SK-N-MC (cell line): ENCODE data around the gene KIF3B.
A peak's percentile ranks its signal among the peaks of the same experiment; 100 is the strongest.

Experiments used
- DNase-seq: peaks from one replicate; pipeline ENCODE4 v3.0.0-alpha.2; 2011; ENCODE audit warnings: low read depth, low spot score
- H3K27ac ChIP-seq: fragments of 200-600 bp; sonication (generic); 2 replicates; pipeline ENCODE4 v1.5.1; 2016; ENCODE audit warnings: mixed run types
- H3K36me3 ChIP-seq: fragments of 200-600 bp; sonication (generic); 2 replicates; pipeline ENCODE4 v1.6.1; 2017; ENCODE audit warnings: antibody characterized with exemption, low read length, mixed read lengths; ENCODE audit not compliant: insufficient read depth
- H3K4me3 ChIP-seq: fragments of 200-600 bp; sonication (generic); 2 replicates; pipeline ENCODE4 v1.5.1; 2016
- H3K9ac ChIP-seq: fragments of 200-600 bp; sonication (generic); 2 replicates; pipeline ENCODE4 v1.8.0; 2017; ENCODE audit warnings: mixed run types, mixed read lengths; ENCODE audit not compliant: insufficient read length
- H3K9me3 ChIP-seq: fragments of 200-600 bp; sonication (generic); 2 replicates; pipeline ENCODE4 v1.6.1; 2017; ENCODE audit warnings: low read depth, mild to moderate bottlenecking, antibody characterized with exemption, low read length, moderate library complexity, mixed read lengths
- EZH2 ChIP-seq: fragments of 200-600 bp; sonication (generic); IDR thresholded peaks from one replicate; pipeline ENCODE4 v1.6.1; 2017; ENCODE audit warnings: antibody characterized with exemption
- FOXP2 ChIP-seq: optimal IDR thresholded peaks from 2 replicates; pipeline ENCODE3; 2011; ENCODE audit warnings: mild to moderate bottlenecking, moderate library complexity; ENCODE audit not compliant: insufficient read depth; ENCODE audit errors: extremely low read length, control extremely low read depth
- POLR2AphosphoS5 ChIP-seq: IDR thresholded peaks from 2 replicates; pipeline ENCODE4 v1.6.1; 2012; ENCODE audit warnings: mild to moderate bottlenecking, low read depth, low read length, borderline replicate concordance

KIF3B gene

GRCh38 chr20:32277361-32278198 is at the start of gene KIF3B:
Gene KIF3B (plus strand): TSS chr20:32277651. CDS start chr20:32309778, 32,127 bp downstream.
- Histone ChIP-seq H3K9me3 (no peaks in the 10 kb centered on the region), H3K27ac (no peak within 1 kb of the TSS), H3K9ac (peak within 1 kb of the TSS; percentile 78), H3K4me3 (peak within 1 kb of the TSS; percentile 86), H3K36me3 (no peaks in the 10 kb centered on the region)
- TF ChIP-seq POLR2AphosphoS5 (peak; percentile 51; the same call in 1 of the 2 replicates), EZH2 (no peak), FOXP2 (no peak)
- peak; percentile 61 for DNase-seq

DNA sequence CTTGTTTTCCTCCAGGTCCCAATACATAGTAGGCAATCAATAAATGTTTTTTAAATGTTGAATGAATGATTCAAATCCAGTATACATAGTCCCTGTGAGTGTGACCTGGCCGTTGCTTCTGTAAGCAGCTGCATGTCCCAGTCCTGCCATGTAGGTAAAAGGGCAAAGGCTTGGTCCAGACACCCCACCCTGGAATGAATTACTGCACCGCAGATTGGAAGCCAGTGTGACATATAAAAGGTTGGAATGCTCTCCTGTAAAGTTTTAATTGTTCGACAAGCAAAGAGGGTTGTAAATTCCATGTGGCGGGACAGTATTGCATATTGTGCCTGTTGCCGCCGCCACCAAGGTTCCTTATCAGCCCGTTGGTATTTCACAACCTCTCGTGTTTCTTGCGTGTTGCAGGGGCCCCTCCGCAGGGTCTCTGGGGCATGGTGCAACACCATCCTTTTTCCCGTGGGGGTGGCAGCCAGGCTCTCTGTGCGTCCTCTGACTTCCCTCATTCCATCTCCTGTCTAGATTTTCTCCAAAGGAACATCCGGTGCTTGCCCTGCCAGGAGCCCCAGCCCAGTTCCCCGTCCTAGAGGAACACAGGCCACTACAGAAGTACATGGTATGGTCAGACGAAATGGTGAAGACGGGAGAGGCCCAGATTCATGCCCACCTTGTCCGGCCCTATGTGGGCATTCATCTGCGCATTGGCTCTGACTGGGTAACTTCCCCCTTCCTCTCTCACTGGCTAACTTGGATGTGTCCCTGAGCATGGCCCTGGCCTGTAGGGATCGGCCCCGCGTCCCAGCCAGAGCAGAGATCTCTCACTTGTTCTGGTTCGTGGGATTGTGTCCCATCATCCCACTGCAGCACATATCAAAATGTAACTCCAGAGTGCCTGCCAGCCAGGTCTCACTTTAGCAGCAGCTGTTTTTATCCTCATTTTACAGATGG is 49.4 kb upstream of the KIF3B start:
- no peak for TF ChIP-seq EZH2
- no peak for TF ChIP-seq POLR2AphosphoS5
- no peak for TF ChIP-seq FOXP2

DNA sequence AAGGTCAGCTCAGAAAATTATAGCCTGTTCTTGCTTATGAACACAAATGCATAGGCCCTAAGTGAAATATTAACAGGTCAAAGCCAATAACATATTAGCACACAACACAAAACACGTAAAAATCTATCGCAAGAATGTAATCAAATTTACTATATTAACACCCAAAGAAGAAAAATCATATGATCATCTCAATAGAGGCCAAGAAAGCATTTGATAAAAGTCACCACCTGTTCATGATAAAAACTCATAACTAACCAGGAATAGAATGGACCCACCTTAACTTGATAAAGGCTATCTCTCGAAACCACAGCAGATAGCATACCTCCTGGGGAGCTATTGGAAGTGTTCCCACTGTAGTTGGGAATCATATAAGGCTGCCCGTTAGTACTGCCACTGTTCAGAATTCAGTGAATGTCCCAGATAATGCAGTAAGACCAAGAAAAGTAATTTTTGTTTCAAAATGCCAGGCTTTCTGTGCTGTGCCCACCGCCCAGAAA is 48.2 kb upstream of the KIF3B start:
- TF ChIP-seq FOXP2 = no peak
- no peak for TF ChIP-seq POLR2AphosphoS5
- TF ChIP-seq EZH2 = no peak
- DNase-seq = no peak
- Histone ChIP-seq H3K27ac (peak overlapping the region; percentile 77), H3K36me3 (peaks cover 43% of the 10 kb centered on the region), H3K9me3 (no peaks in the 10 kb centered on the region), H3K9ac (no peak overlapping the region), H3K4me3 (no peak overlapping the region)

More for the DNA sequence above, 49.4 kb upstream of the KIF3B start:
- peaks cover 40% of the 10 kb centered on the region for H3K36me3 ChIP-seq
- peak; percentile 12 for DNase-seq
- H3K9me3 ChIP-seq = no peaks in the 10 kb centered on the region
- peak overlapping the region; percentile 80 for H3K27ac ChIP-seq
- peak overlapping the region; percentile 43 for H3K9ac ChIP-seq
- H3K4me3 ChIP-seq = no peak overlapping the region

- TF ChIP-seq POLR2AphosphoS5 (no peak), EZH2 (no peak), FOXP2 (no peak)
- no peak for DNase-seq
- Histone ChIP-seq H3K9me3 (no peaks in the 10 kb centered on the region), H3K27ac (peak overlapping the region; percentile 88), H3K9ac (no peak overlapping the region), H3K36me3 (peaks cover 54% of the 10 kb centered on the region), H3K4me3 (no peak overlapping the region)
These were observed 46.7 kb upstream of the KIF3B start for GRCh38 chr20:32230707-32231106.

DNA sequence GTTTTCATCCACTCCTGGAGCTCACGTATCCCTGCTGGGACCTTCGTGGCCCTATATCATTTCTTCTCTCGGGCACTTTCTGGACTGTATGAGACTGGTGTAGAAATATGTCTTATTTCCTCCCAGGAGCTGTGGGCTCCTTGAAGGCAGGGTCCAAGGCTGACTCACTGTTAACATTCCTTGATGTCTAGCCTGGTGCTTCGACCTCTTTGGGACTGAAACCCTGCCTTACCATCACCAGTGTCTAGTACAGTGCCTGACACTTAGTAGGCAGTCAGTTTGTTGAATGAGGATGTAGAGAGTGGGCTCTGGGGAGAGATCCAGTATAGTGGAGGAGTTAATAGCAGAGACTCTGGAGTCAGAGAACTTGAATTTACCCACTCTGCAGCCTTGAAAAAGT is 46.2 kb upstream of the KIF3B start:
- Histone ChIP-seq H3K36me3 (peaks cover 57% of the 10 kb centered on the region), H3K27ac (peak overlapping the region; percentile 88), H3K9me3 (no peaks in the 10 kb centered on the region), H3K4me3 (no peak overlapping the region), H3K9ac (no peak overlapping the region)
- no peak for DNase-seq
- TF ChIP-seq FOXP2 (no peak), POLR2AphosphoS5 (no peak), EZH2 (no peak)

GRCh38 chr20:32231847-32232246 is 45.6 kb upstream of the KIF3B start:
- H3K4me3 ChIP-seq = no peak overlapping the region
- H3K9me3 ChIP-seq = no peaks in the 10 kb centered on the region
- TF ChIP-seq FOXP2 (no peak), POLR2AphosphoS5 (peak; percentile 50)
- H3K36me3 ChIP-seq = peaks cover 63% of the 10 kb centered on the region
- H3K9ac ChIP-seq = no peak overlapping the region
- peak overlapping the region; percentile 88 for H3K27ac ChIP-seq
- peak; percentile 59 for DNase-seq

- TF ChIP-seq EZH2 (no peak), FOXP2 (no peak), POLR2AphosphoS5 (no peak)
- Histone ChIP-seq H3K4me3 (no peak overlapping the region), H3K27ac (peak overlapping the region; percentile 88), H3K36me3 (peaks cover 65% of the 10 kb centered on the region), H3K9me3 (no peaks in the 10 kb centered on the region), H3K9ac (no peak overlapping the region)
- no peak for DNase-seq
These were observed 45.0 kb upstream of the KIF3B start for GRCh38 chr20:32232326-32232886.

GRCh38 chr20:32233286-32233685 is 44.2 kb upstream of the KIF3B start:
- Histone ChIP-seq H3K36me3 (peaks cover 65% of the 10 kb centered on the region), H3K9ac (no peak overlapping the region)
- no peak for TF ChIP-seq POLR2AphosphoS5
- TF ChIP-seq EZH2 = no peak
- no peak for TF ChIP-seq FOXP2

More at GRCh38 chr20:32233286-32233685, 44.2 kb upstream of the KIF3B start:
- no peak for DNase-seq
- Histone ChIP-seq H3K4me3 (no peak overlapping the region), H3K27ac (no peak overlapping the region), H3K9me3 (no peaks in the 10 kb centered on the region)
